CD14-positive monocyte (primary cell): ENCODE results near the gene UACA. TPM values are rescaled to one million over a fixed set of nuclear protein-coding genes. Genes with fewer than 3 reads are reported as not detected.

Experiments used
- DNase-seq, 3 donors: peaks; one replicate each; pipeline ENCODE4 v3.0.0-alpha.2; 2011 to 2022
- H2AFZ ChIP-seq: 2 replicates; pipeline ENCODE4 v1.6.0; 2012; ENCODE audit warnings: mild to moderate bottlenecking, low read depth, low read length, inconsistent platforms; ENCODE audit not compliant: insufficient read depth, poor library complexity, severe bottlenecking
- H3K27ac ChIP-seq, 2 donors: 1 replicate in 1 of 2; 2 replicates in 1 of 2; pipeline ENCODE4 v1.5.1; 2012 to 2013; ENCODE audit warnings: low read length in 2 of 2, control low read depth in 1 of 2, inconsistent platforms in 1 of 2, low read depth in 1 of 2, mild to moderate bottlenecking in 1 of 2
- H3K27me3 ChIP-seq, 2 donors: one replicate each; pipeline versions ENCODE4 v1.6.0 to v1.6.1; 2011 to 2013; ENCODE audit warnings: low read length in 2 of 2; ENCODE audit not compliant: control insufficient read depth in 2 of 2, insufficient read depth in 2 of 2
- H3K36me3 ChIP-seq, 2 donors: replicated peaks in 1 of 2; 1 replicate in 1 of 2; 2 replicates in 1 of 2; pipeline versions ENCODE4 v1.5.1 to v1.6.1; 2012 to 2013; ENCODE audit warnings: low read length in 2 of 2, control low read depth in 1 of 2, inconsistent platforms in 1 of 2, mild to moderate bottlenecking in 1 of 2; ENCODE audit not compliant: insufficient read depth in 2 of 2, control insufficient read depth in 1 of 2
- H3K4me1 ChIP-seq, 2 donors: 1 replicate in 1 of 2; 2 replicates in 1 of 2; pipeline versions ENCODE4 v1.5.1 to v1.6.1; 2012 to 2013; ENCODE audit warnings: low read length in 2 of 2, control low read depth in 1 of 2, inconsistent platforms in 1 of 2, mild to moderate bottlenecking in 1 of 2, moderate library complexity in 1 of 2; ENCODE audit not compliant: insufficient read depth in 2 of 2, control insufficient read depth in 1 of 2
- H3K4me2 ChIP-seq: replicated peaks from 2 replicates; pipeline ENCODE3; 2012; ENCODE audit warnings: low read length, moderate library complexity, mild to moderate bottlenecking; ENCODE audit not compliant: poor library complexity, severe bottlenecking; ENCODE audit errors: extremely low read depth
- H3K4me3 ChIP-seq, 3 experiments: fragments of 200-600 bp in 1 of 3; sonication (generic) in 1 of 3; replicated peaks in 1 of 3; 1 replicate in 2 of 3; 2 replicates in 1 of 3; pipeline ENCODE4 v1.5.1; 2011 to 2013; ENCODE audit warnings: low read length in 3 of 3, mild to moderate bottlenecking in 3 of 3, control low read depth in 2 of 3, low read depth in 2 of 3, inconsistent platforms in 1 of 3, moderate library complexity in 1 of 3
- H3K79me2 ChIP-seq: 2 replicates; pipeline ENCODE4 v1.6.0; 2012; ENCODE audit warnings: mild to moderate bottlenecking, control low read depth, inconsistent platforms, low read length, moderate library complexity; ENCODE audit not compliant: insufficient read depth
- H3K9ac ChIP-seq: 2 replicates; pipeline ENCODE4 v1.6.0; 2017; ENCODE audit warnings: low read length, mild to moderate bottlenecking; ENCODE audit not compliant: insufficient read depth, poor library complexity, severe bottlenecking
- H3K9me3 ChIP-seq, 2 donors: replicated peaks in 1 of 2; 1 replicate in 1 of 2; 2 replicates in 1 of 2; pipeline versions ENCODE4 v1.5.1 to v1.6.1; 2012 to 2013; ENCODE audit warnings: low read length in 2 of 2, control low read depth in 1 of 2; ENCODE audit not compliant: control insufficient read depth in 1 of 2, insufficient read depth in 1 of 2
- H4K20me1 ChIP-seq: 2 replicates; pipeline ENCODE4 v1.6.0; 2012; ENCODE audit warnings: mild to moderate bottlenecking, low read length, control low read depth, moderate library complexity; ENCODE audit not compliant: insufficient read depth
- H3K27ac Mint-ChIP-seq, 7 donors: one replicate each; pipeline ENCODE4 v1.8.0; 2020; ENCODE audit warnings: mild to moderate bottlenecking in 7 of 7, mixed read lengths in 7 of 7, moderate library complexity in 6 of 7, inconsistent platforms in 2 of 7
- H3K27me3 Mint-ChIP-seq, 3 donors: one replicate each; pipeline ENCODE4 v1.8.0; 2021 to 2022; ENCODE audit warnings: low read depth in 3 of 3, mild to moderate bottlenecking in 3 of 3, mixed read lengths in 3 of 3, moderate library complexity in 3 of 3, inconsistent platforms in 1 of 3
- H3K36me3 Mint-ChIP-seq, 2 donors: one replicate each; pipeline ENCODE4 v1.8.0; 2020; ENCODE audit warnings: mixed read lengths in 2 of 2, inconsistent platforms in 1 of 2, mild to moderate bottlenecking in 1 of 2
- H3K4me1 Mint-ChIP-seq: one replicate; pipeline ENCODE4 v1.8.0; 2020; ENCODE audit warnings: mild to moderate bottlenecking, mixed read lengths
- H3K4me3 Mint-ChIP-seq, 2 donors: one replicate each; pipeline ENCODE4 v1.8.0; 2020; ENCODE audit warnings: mild to moderate bottlenecking in 2 of 2, mixed read lengths in 2 of 2, moderate library complexity in 1 of 2
- H3K9me3 Mint-ChIP-seq, 7 donors: one replicate each; pipeline ENCODE4 v1.8.0; 2020 to 2022; ENCODE audit warnings: mixed read lengths in 7 of 7, mild to moderate bottlenecking in 6 of 7, moderate library complexity in 6 of 7, inconsistent platforms in 2 of 7
- CTCF ChIP-seq: fragments of 200-600 bp; IDR thresholded peaks from one replicate; pipeline ENCODE4 v1.8.0; 2022; ENCODE audit warnings: antibody characterized with exemption, mild to moderate bottlenecking
- WGBS: methylation state at CpG from one replicate; pipeline ENCODE4 v1.1.5; 2013; ENCODE audit warnings: missing lambda C conversion rate; ENCODE audit not compliant: insufficient coverage; 5-methylcytosine and 5-hydroxymethylcytosine counted together
- intact Hi-C, 2 donors: fragments of 100-400 bp; cut with micrococcal nuclease; formaldehyde crosslinking; loops; one replicate each; pipeline versions ENCODE4 v1.15.0 to v1.15.1; 2023
- polyA plus RNA-seq, 3 donors: library from polyadenylated mRNA; depleted of rRNA in 1 of 3; unstranded in 2 of 3; stranded (reverse) in 1 of 3; fragments of 300-500 nt in 2 of 3; fragments of >200 nt in 1 of 3; fragmentation: Illumina TruSeq in 2 of 3; gene quantifications; 1 replicate in 2 of 3; 2 replicates in 1 of 3; pipeline ENCODE4 v1.2.3, GENCODE V29; 2012 to 2021

The UACA gene
- polyA plus RNA-seq, 3 donors = 1.7 to 3.1 (median 2.4) TPM

- H3K27ac Mint-ChIP-seq = no peak overlapping the region
- no peak for TF ChIP-seq CTCF
- no peak overlapping the region for H3K4me2 ChIP-seq
- no peak overlapping the region for H3K27ac ChIP-seq
- no peaks in the 10 kb centered on the region for H3K4me1 ChIP-seq
- peaks cover 0 to 8% of the 10 kb centered on the region in 2 donors for H3K27me3 ChIP-seq
- no peak overlapping the region for H3K4me3 Mint-ChIP-seq
- no peaks in the 10 kb centered on the region for H3K9me3 Mint-ChIP-seq
- 100% methylated on average over 2 of the region's 4 CpGs for WGBS
- no peaks in the 10 kb centered on the region for H4K20me1 ChIP-seq
- H3K36me3 ChIP-seq = no peaks in the 10 kb centered on the region
- no peaks in the 10 kb centered on the region for H3K9me3 ChIP-seq
- H3K27me3 Mint-ChIP-seq = peaks cover 9 to 15% (median 11%) of the 10 kb centered on the region in 3 donors
- no peak overlapping the region for H3K9ac ChIP-seq
- H3K4me1 Mint-ChIP-seq = no peaks in the 10 kb centered on the region
- no peak for DNase-seq
- H2AFZ ChIP-seq = no peak overlapping the region
- H3K4me3 ChIP-seq = no peak overlapping the region
- H3K79me2 ChIP-seq = no peaks in the 10 kb centered on the region
- H3K36me3 Mint-ChIP-seq = no peaks in the 10 kb centered on the region
- intact Hi-C loops = no loop called here
These were observed 23.6 kb upstream of the UACA start for GRCh38 chr15:70786996-70787395.

GRCh38 chr15:70783610-70784022 is 20.3 kb upstream of the UACA start:
- no peak overlapping the region for H3K9ac ChIP-seq
- H3K9me3 ChIP-seq = no peaks in the 10 kb centered on the region
- no peak for DNase-seq
- no peaks in the 10 kb centered on the region for H3K4me1 ChIP-seq
- no peak overlapping the region for H3K27ac ChIP-seq
- peaks cover 0 to 8% of the 10 kb centered on the region in 2 donors for H3K27me3 ChIP-seq
- no peaks in the 10 kb centered on the region for H3K4me1 Mint-ChIP-seq
- H3K27me3 Mint-ChIP-seq = peaks cover 14 to 22% (median 19%) of the 10 kb centered on the region in 3 donors
- no peak overlapping the region for H3K4me2 ChIP-seq
- H3K79me2 ChIP-seq = no peaks in the 10 kb centered on the region
- intact Hi-C loops = no loop called here
- H3K4me3 ChIP-seq = no peak overlapping the region
- 100% methylated on average over 1 of the region's 6 CpGs for WGBS
- H3K27ac Mint-ChIP-seq = no peak overlapping the region
- peaks cover 0 to 2% (median 0%) of the 10 kb centered on the region in 7 donors for H3K9me3 Mint-ChIP-seq
- H3K36me3 Mint-ChIP-seq = no peaks in the 10 kb centered on the region
- H3K36me3 ChIP-seq = no peaks in the 10 kb centered on the region
- no peak for TF ChIP-seq CTCF
- H3K4me3 Mint-ChIP-seq = no peak overlapping the region
- no peak overlapping the region for H2AFZ ChIP-seq
- no peaks in the 10 kb centered on the region for H4K20me1 ChIP-seq
